ENCODE measurements around the gene HMOX1. TPM values are rescaled to one million over a fixed set of nuclear protein-coding genes. Genes with fewer than 3 reads are reported as not detected.

The HMOX1 gene
- total and polyA plus RNA-seq, 4 donors, result 18.7 to 108 (median 59.7) TPM

GRCh38 chr22:35344956-35345690, 35.8 kb upstream of the HMOX1 start:
- no peak for TF ChIP-seq RAD21 (IDR thresholded peaks at IDR 0.05)
- no peak for TF ChIP-seq MAX (IDR thresholded peaks at IDR 0.05)
- no peak for TF ChIP-seq EGR1 (IDR thresholded peaks at IDR 0.05; ENCODE audit: low read depth in 2 of 2)
- TF ChIP-seq SP1 (IDR thresholded peaks at IDR 0.05), result no peak
- no peak for TF ChIP-seq YY1 (IDR thresholded peaks at IDR 0.05)
- TF ChIP-seq TAF1 (conservative IDR thresholded peaks at IDR 0.05), result no peak
- no peak for TF ChIP-seq REST (IDR thresholded peaks at IDR 0.05)
- TF ChIP-seq CTCF (IDR thresholded peaks at IDR 0.05; ENCODE audit: low read depth, low read length, missing input control), result no peak
- TF ChIP-seq ZBTB33 (IDR thresholded peaks at IDR 0.05), result no peak
- no peak for TF ChIP-seq HNF4A (conservative IDR thresholded peaks at IDR 0.05)
- no peak for TF ChIP-seq RXRA (IDR thresholded peaks at IDR 0.05)
- no peak for TF ChIP-seq JUND (IDR thresholded peaks at IDR 0.05)
- no peak for TF ChIP-seq FOXA1 (IDR thresholded peaks at IDR 0.05)
- no peak for TF ChIP-seq GABPA (IDR thresholded peaks at IDR 0.05 in 1 of 2, conservative IDR thresholded peaks at IDR 0.05 in 1 of 2)
- no peak for TF ChIP-seq NR2F2 (IDR thresholded peaks at IDR 0.05)
- no peak for TF ChIP-seq HNF4G (IDR thresholded peaks at IDR 0.05)
- no peak for TF ChIP-seq ATF3 (IDR thresholded peaks at IDR 0.05)
- TF ChIP-seq FOXA2 (IDR thresholded peaks at IDR 0.05), result no peak
- Histone ChIP-seq H3K4me3 (ENCODE audit: low read depth in 1 of 3, low read length in 3 of 3) (no peak overlapping the region), H3K4me1 (ENCODE audit: control insufficient read depth in 4 of 4, insufficient read depth in 4 of 4, low read length in 3 of 4) (peaks cover under 1 to 4% (median 2%) of the 10 kb centered on the region in 4 donors), H3K36me3 (ENCODE audit: control insufficient read depth in 4 of 4, insufficient read depth in 3 of 4, low read depth in 1 of 4, low read length in 3 of 4) (peaks cover 10 to 60% (median 32%) of the 10 kb centered on the region in 4 donors), H3K27ac (ENCODE audit: low read depth in 1 of 2, low read length in 2 of 2) (no peak overlapping the region), H3K9ac (ENCODE audit: low read depth in 1 of 2, low read length in 2 of 2) (no peak overlapping the region), H3K27me3 (ENCODE audit: control insufficient read depth in 4 of 4, insufficient read depth in 4 of 4, low read length in 3 of 4) (no peaks in the 10 kb centered on the region), H3K9me3 (ENCODE audit: control insufficient read depth in 4 of 4, low read length in 3 of 4) (no peaks in the 10 kb centered on the region)
- no peak for DNase-seq (ENCODE audit: low spot score)
- 96% methylated on average over 14 of the region's 14 CpGs for WGBS
